HG02938 (cell line): ENCODE results near the gene TRIM49D1.
"Not testable (repeated sequence)": the region's sequence is repeated elsewhere in the genome, so short reads cannot be mapped to it uniquely, and the experiment has no call there.

Experiments used
- ATAC-seq: cut with Tn5 transposase; IDR thresholded peaks from one replicate; pipeline ENCODE4 v1.9.1; 2021; ENCODE audit warnings: mild to moderate bottlenecking, moderate library complexity; ENCODE audit not compliant: unreplicated experiment

TRIM49D1 gene, protein sequence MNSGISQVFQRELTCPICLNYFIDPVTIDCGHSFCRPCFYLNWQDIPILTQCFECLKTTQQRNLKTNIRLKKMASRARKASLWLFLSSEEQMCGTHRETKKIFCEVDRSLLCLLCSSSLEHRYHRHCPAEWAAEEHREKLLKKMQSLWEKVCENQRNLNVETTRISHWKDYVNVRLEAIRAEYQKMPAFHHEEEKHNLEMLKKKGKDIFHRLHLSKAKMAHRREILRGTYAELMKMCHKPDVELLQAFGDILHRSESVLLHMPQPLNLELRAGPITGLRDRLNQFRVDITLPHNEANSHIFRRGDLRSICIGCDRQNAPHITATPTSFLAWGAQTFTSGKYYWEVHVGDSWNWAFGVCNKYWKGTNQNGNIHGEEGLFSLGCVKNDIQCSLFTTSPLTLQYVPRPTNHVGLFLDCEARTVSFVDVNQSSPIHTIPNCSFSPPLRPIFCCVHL

DNA sequence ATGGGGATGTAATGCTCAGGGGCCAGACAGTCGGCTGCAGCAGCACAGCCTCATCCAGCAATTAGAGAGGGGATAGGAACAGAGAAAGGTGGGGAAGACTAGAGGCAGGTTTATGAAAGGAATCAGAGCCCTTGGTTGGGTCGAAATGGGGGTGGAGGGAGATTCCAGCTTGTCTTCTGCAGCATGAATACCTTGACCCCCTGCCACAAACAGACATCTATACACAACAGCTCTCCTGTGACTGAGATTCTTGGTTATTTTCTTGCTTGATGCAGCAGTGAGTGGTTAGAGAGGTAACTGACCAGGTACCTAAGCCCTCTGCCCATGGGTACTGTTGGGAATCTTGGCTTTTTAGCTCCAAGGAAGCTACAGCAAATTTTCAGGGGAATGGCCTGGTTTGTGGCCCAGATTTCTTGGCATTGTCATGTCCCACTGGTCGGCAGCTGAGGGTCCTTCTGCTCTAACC is at the start of gene TRIM49D1:
TRIM49D1 (minus strand) TSS at position 51 of the 466 bp plus-strand sequence. CDS start 4,535 bp downstream, outside the sequence.
- ATAC-seq, result no peak

DNA sequence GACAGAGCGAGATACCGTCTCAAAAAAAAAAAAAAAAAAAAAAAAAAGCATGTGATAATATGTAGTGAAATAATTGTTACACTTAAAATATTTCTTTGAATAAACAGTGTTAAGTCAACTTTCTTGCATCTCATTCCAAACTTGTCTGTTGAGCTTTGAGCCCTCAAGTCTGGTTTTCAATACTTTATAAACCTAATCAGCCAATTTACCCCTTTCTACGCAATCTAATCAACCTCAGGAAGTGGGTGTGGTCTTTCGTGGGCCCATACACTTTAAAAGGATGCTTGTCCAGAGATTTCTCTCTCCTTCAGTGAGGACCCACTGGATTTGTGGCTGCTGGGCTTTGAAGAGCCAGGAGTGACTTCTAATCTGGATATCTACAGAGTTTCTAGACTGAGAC is 43.7 kb upstream of the TRIM49D1 start, which contains the start of gene TRIM64:
TRIM64 (plus strand) TSS at position 301 of the 400 bp plus-strand sequence. CDS start 2,467 bp downstream, outside the sequence.
- not testable (repeated sequence) for ATAC-seq

DNA sequence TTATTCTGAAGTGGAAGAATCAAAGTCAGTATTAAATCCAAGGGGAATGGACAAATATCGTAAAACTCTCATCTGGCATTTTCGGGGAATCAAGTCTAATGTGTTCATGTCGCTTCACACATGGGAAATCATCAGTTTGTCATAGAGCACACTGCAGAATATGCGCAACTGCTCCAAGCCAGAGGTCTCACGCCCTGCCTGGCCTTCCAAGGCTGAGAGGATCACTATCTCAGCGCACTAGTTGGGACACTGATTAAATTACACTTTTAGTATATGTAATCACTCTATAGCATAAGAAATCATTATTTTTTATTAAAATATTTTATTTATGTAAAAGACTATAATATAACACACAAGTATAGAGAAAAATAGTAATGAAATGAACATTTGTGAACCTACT is 38.8 kb upstream of the TRIM49D1 start:
- not testable (repeated sequence) for ATAC-seq

- not testable (repeated sequence) for ATAC-seq
Measured at GRCh38 chr11:89923764-89924163, 1.7 kb upstream of the TRIM49D1 start, which contains the start of gene TRIM49D2. Gene TRIM49D2 (plus strand): TSS chr11:89924064. CDS start chr11:89926762, 2,698 bp downstream.

DNA sequence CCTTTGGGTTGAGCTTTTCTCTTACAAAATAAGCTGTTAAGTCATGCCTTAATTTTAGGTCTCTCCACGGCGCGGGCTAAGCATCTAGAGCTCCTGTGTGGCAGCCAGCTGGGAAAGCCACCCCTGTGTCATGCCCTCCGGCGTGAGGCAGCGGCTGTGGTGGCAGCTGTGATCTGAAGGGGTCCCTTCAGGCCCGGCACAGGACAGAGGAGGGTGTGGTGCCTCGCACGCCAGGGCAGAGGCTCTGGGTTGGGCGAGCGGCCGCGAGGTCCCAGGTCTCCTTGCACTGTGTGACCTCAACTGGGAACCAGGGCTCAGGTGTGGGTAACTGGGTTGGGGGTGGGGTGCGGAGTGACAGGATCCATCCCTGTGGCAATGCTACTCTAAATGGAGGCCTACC is 21.2 kb downstream of the TRIM49D1 start:
- ATAC-seq, result not testable (repeated sequence)

GRCh38 chr11:89893245-89893644 is 28.8 kb downstream of the TRIM49D1 start:
- not testable (repeated sequence) for ATAC-seq

- not testable (repeated sequence) for ATAC-seq
Measured at GRCh38 chr11:89877511-89877910, 44.5 kb downstream of the TRIM49D1 start.

- not testable (repeated sequence) for ATAC-seq
Measured at GRCh38 chr11:89872588-89872987, 49.5 kb downstream of the TRIM49D1 start.

- ATAC-seq, result not testable (repeated sequence)
Measured at GRCh38 chr11:89865223-89865622, 56.8 kb downstream of the TRIM49D1 start.

DNA sequence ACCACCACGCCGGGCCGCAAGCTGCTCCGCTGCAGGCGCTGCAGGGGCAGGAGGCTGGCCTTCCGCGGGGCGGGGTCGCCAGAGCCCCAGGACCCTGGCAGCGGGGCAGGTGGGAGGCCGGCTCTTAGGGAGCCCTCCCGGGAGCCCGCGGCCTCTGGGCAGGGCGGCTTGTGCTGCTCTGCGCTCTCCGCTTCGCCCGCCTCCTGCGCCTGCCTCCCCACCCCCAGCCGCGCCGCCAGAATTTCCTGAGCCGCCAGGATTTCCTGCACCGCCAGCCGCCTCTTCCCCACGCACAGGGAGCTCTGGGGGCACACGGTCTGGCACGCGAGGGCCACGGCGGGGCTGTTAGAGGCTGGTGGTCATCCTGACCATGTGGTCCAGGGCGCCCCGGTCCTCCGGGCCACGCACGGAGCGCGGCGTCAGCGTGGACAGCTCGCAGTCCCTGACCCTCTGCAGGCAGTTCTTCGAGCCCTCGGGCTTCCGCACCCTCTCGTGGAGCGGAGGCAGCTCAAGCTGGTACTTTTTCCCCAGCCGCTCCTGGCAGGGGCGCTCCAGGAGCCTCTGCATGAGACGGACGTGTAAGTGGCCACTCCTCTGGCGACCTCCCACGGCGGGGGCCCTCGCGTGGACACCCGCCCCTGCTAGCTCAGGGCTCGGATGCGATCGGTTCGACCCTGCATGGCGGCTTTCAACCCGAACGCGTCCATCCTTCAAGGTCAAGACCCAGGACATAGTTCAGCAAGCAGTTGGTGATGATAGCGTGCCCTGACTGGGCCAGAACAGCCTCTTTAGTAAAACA is 57.9 kb downstream of the TRIM49D1 start:
- not testable (repeated sequence) for ATAC-seq
